Uterus (tissue), 2 donors: ENCODE results near the gene PTPRM.

ENCODE experiments used
- CTCF ChIP-seq, 4 experiments: fragments of 200-600 bp in 2 of 4; fragments of 450-650 bp in 2 of 4; sonication (generic) in 2 of 4; IDR thresholded peaks; one replicate each; pipeline ENCODE4 v1.5.1; 2016 to 2019; ENCODE audit warnings: antibody characterized with exemption in 4 of 4, mild to moderate bottlenecking in 2 of 4, moderate library complexity in 1 of 4
- POLR2A ChIP-seq, 2 donors: fragments of 450-650 bp; IDR thresholded peaks; one replicate each; pipeline ENCODE4 v1.6.1; 2016; ENCODE audit warnings: antibody characterized with exemption in 2 of 2, mild to moderate bottlenecking in 1 of 2, moderate library complexity in 1 of 2

- no peak for TF ChIP-seq CTCF (IDR thresholded peaks at IDR 0.05)
- no peak for TF ChIP-seq POLR2A (IDR thresholded peaks at IDR 0.05)
Observed at GRCh38 chr18:8165095-8165494, 598.0 kb downstream of the PTPRM start.
